Activated B cell treated with CpG ODN at 0.5 μM for 24 hours (primary cell): ENCODE measurements around the gene TMEM168. TPM values are rescaled to one million over a fixed set of nuclear protein-coding genes. Genes with fewer than 3 reads are reported as not detected.

Source experiments
- ATAC-seq: fragments of 200-7000 bp; cut with Tn5 transposase; one replicate; pipeline ENCODE4 v1.10.0; 2021; ENCODE audit warnings: low read depth, mild to moderate bottlenecking, moderate library complexity
- CTCF ChIA-PET: fragments of 350-600 bp; sonication (Branson Sonifier 250); formaldehyde crosslinking; loops from one replicate; lab custom pipeline; 2021; ENCODE audit warnings: antibody characterized with exemption; lab: Charles Lee
- POLR2A ChIA-PET: fragments of 350-600 bp; sonication (Branson Sonifier 250); formaldehyde crosslinking; loops from one replicate; lab custom pipeline; 2021; ENCODE audit warnings: antibody characterized with exemption; lab: Charles Lee
- DNase-seq: peaks from one replicate; pipeline ENCODE4 v3.0.0; 2022
- H3K27ac Mint-ChIP-seq: one replicate; pipeline ENCODE4 v1.8.0; 2020; ENCODE audit warnings: mixed read lengths
- H3K27me3 Mint-ChIP-seq: one replicate; pipeline ENCODE4 v1.8.0; 2021; ENCODE audit warnings: mixed read lengths
- H3K36me3 Mint-ChIP-seq: one replicate; pipeline ENCODE4 v1.8.0; 2021; ENCODE audit warnings: low read depth, mixed read lengths
- H3K4me1 Mint-ChIP-seq: one replicate; pipeline ENCODE4 v1.8.0; 2021; ENCODE audit warnings: mixed read lengths
- H3K4me3 Mint-ChIP-seq: one replicate; pipeline ENCODE4 v1.8.0; 2020; ENCODE audit warnings: mild to moderate bottlenecking, mixed read lengths
- H3K9me3 Mint-ChIP-seq: one replicate; pipeline ENCODE4 v1.8.0; 2020; ENCODE audit warnings: mixed read lengths
- CTCF ChIP-seq: fragments of 200-600 bp; IDR thresholded peaks from one replicate; pipeline ENCODE4 v1.8.0; 2022; ENCODE audit warnings: antibody characterized with exemption, mild to moderate bottlenecking
- intact Hi-C: fragments of 100-400 bp; cut with micrococcal nuclease; formaldehyde crosslinking; loops from one replicate; pipeline ENCODE4 v1.15.1; 2024
- total RNA-seq: library from RNA; stranded (reverse); gene quantifications from 2 replicates; pipeline ENCODE4 v1.2.3, GENCODE V29; 2022

The TMEM168 gene
- total RNA-seq, 1 donor from 2014 or later: 24.2 TPM

DNA sequence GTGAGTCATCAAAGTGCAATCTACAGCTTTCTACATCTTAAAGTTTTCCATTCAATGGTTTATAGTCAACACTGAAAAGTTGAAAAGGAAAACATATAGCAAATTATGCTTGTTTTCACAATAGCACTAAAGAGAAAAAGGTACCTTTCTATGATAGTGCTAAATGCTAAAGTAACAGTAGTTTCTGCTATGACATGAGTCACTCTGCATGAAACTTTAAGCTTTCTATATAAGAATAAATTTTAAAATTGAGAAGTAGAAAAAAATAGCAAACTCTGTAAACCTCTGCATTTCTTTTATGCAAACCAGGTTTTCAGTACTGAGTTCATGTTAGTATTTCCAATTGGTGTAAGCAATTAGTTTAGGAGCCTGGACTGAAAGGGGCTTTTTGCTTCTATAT, 31.2 kb upstream of the TMEM168 start:
- Mint-ChIP-seq H3K9me3 (peaks cover 4% of the 10 kb centered on the region), H3K27me3 (no peaks in the 10 kb centered on the region), H3K36me3 (peaks cover 40% of the 10 kb centered on the region), H3K27ac (no peak overlapping the region), H3K4me3 (no peak overlapping the region), H3K4me1 (no peaks in the 10 kb centered on the region)
- POLR2A ChIA-PET: interaction anchor here (0.5 kb wide), 1 partner anchor 296 kb away, joined by 4 read pairs; no protein-coding TSS in a partner anchor
- intact Hi-C loops: no loop called here
- no peak for TF ChIP-seq CTCF
- ATAC-seq: no peak
- CTCF ChIA-PET: no interaction called here
- no peak for DNase-seq

DNA sequence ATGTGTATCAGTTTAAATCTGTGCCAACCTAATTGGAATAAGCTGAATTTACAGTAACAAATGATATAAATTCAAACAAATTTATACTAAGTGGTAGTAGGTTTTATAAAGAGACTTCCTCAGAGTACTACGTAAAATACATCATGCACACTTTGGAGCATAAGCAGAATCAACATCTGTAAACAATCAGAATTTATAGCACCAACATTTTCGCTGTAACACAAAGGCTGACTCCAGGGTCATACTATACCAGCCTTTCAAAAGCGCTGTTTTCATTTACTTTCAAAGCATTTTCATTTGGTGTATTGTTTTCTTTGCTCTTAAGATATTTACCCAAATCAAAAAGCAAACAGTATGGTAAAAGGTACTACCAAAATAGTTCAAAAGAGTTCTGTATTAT, 29.3 kb upstream of the TMEM168 start:
- Mint-ChIP-seq H3K27ac (no peak overlapping the region), H3K27me3 (no peaks in the 10 kb centered on the region), H3K4me1 (no peaks in the 10 kb centered on the region), H3K4me3 (no peak overlapping the region), H3K36me3 (peaks cover 34% of the 10 kb centered on the region), H3K9me3 (peaks cover 9% of the 10 kb centered on the region)
- intact Hi-C loops: no loop called here
- POLR2A ChIA-PET: no interaction called here
- DNase-seq: no peak
- CTCF ChIA-PET: no interaction called here
- no peak for ATAC-seq
- no peak for TF ChIP-seq CTCF

DNA sequence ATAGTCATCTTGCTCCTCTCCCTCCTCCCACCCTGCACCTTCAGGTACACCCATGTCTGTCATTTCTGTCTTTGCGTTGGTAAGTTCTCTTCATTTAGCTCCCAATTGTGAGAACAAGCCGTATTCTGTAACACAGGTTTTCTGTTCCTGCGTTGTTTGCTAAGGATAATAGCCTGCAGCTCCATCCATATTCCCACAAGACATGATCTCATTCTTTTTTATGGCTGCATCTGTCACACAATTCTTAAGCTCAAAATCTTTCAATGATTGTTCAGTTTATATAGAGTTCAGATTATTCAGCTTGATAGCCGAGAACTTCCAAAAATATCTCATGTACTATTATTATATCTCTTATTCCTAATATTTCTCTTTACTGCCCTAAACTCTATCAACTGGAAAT, 16.0 kb upstream of the TMEM168 start:
- ATAC-seq: no peak
- no peak for TF ChIP-seq CTCF

GRCh38 chr7:112802406-112802805, 12.2 kb upstream of the TMEM168 start:
- H3K4me1 Mint-ChIP-seq: no peaks in the 10 kb centered on the region
- H3K9me3 Mint-ChIP-seq: no peaks in the 10 kb centered on the region
- no peak for DNase-seq
- intact Hi-C loops: no loop called here
- no peak for ATAC-seq
- ChIA-PET POLR2A (no interaction called here), CTCF (no interaction called here)
- no peak for TF ChIP-seq CTCF
- no peak overlapping the region for H3K27ac Mint-ChIP-seq
- H3K36me3 Mint-ChIP-seq: no peaks in the 10 kb centered on the region
- H3K27me3 Mint-ChIP-seq: no peaks in the 10 kb centered on the region
- no peak overlapping the region for H3K4me3 Mint-ChIP-seq

More for the DNA sequence above, 16.0 kb upstream of the TMEM168 start:
- DNase-seq: no peak
- no peaks in the 10 kb centered on the region for H3K36me3 Mint-ChIP-seq
- H3K4me3 Mint-ChIP-seq: no peak overlapping the region
- CTCF ChIA-PET: no interaction called here
- H3K27ac Mint-ChIP-seq: no peak overlapping the region
- no peaks in the 10 kb centered on the region for H3K9me3 Mint-ChIP-seq
- no peaks in the 10 kb centered on the region for H3K4me1 Mint-ChIP-seq
- POLR2A ChIA-PET: no interaction called here
- H3K27me3 Mint-ChIP-seq: peaks cover 1% of the 10 kb centered on the region
- intact Hi-C loops: no loop called here

DNA sequence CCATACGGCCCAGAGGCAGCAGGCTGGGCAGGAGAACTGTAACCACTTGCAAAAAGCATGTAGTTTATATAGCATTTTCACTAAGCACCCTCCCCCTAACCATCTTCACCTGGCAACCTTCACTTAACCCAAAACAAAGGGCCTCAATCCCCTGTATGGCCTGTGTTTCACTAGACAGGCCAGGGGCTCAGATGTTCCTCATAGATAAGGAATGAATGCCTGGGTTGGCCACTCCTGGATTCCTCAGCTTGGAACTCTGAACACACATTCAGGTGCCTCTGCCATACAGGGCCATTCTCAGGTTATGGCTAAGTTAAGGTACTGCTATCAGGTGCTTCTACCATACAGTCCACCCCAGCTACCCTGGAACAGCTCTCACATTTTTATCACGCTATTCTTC, 10.3 kb upstream of the TMEM168 start:
- DNase-seq (no peak), ATAC-seq (no peak)
- no peak overlapping the region for H3K4me3 Mint-ChIP-seq
- no peak overlapping the region for H3K27ac Mint-ChIP-seq
- H3K36me3 Mint-ChIP-seq: no peaks in the 10 kb centered on the region
- no peak for TF ChIP-seq CTCF
- POLR2A ChIA-PET: no interaction called here
- CTCF ChIA-PET: no interaction called here
- H3K27me3 Mint-ChIP-seq: no peaks in the 10 kb centered on the region
- intact Hi-C loops: no loop called here
- no peaks in the 10 kb centered on the region for H3K4me1 Mint-ChIP-seq
- H3K9me3 Mint-ChIP-seq: no peaks in the 10 kb centered on the region
